HG02852 (cell line): ENCODE data around the gene OVOL2.

Experiments
- ATAC-seq: cut with Tn5 transposase; IDR thresholded peaks from one replicate; pipeline ENCODE4 v1.9.1; 2021; ENCODE audit warnings: mild to moderate bottlenecking, moderate library complexity; ENCODE audit not compliant: unreplicated experiment

The OVOL2 gene

GRCh38 chr20:18016772-18017171, 40.9 kb downstream of the OVOL2 start:
- ATAC-seq: no peak

- ATAC-seq: no peak
These were observed 43.3 kb downstream of the OVOL2 start for GRCh38 chr20:18014411-18014810.

DNA sequence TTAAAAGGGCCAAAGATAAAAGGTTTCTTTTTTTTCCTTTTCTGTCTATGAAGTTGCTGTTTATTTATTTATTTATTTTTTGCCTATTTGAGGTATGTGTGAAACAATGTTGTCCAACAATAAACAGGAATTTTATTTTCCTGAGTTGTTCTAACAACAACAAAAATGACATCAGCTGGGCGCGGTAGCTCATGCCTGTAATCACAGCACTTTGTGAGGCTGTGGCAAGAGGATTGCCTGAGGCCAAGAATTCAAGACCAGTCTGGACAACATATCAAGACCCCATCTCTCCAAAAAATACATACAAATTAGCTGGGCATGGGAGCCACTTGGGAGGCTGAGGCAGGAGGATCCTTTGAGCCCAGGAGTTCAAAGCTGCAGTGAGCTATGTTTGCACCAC, 44.8 kb downstream of the OVOL2 start:
- ATAC-seq: no peak

GRCh38 chr20:18011951-18012645, 45.6 kb downstream of the OVOL2 start:
- no peak for ATAC-seq

DNA sequence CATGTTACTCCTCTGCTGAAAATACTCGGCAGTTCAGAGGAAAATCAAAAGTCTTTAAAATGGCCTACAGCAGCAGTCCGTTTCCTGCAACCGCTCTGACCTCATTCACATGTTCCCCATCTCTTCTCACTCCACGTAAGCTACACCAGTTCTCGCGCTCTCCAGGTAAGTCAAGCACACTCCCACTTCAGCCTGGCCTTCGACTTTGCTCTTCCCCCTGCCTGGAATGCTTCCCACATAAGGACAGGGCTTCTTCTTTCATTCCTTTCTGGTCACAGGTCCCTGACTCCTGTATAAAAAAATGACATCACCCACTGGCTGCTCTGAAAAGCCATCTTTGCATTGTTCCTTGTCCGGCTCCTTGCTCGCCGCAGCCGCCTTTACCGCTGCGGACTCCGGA, 46.2 kb downstream of the OVOL2 start:
- no peak for ATAC-seq

DNA sequence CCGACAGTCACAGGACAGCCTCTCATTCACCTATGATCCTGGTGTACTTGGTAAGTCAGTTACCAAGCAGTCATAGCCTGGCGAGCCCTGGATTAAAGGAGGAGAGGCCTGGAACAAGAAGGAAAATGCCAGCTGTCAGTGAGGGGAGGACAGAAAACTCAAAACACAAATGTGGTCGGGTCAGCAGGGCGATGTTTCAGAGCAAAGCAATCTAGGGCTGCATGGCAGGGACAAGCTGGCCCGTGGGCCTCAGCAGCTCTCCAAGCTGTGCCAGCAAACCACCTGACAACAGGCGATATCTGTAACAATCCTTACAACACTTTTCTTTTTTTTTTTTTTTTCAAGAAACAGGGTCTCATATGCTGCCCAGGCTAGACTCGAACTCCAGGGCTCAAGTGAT, 48.6 kb downstream of the OVOL2 start:
- ATAC-seq: no peak

- ATAC-seq: no peak
These were observed 50.0 kb downstream of the OVOL2 start for GRCh38 chr20:18007534-18008292.

- ATAC-seq: no peak
These were observed 51.0 kb downstream of the OVOL2 start for GRCh38 chr20:18006684-18007083.

DNA sequence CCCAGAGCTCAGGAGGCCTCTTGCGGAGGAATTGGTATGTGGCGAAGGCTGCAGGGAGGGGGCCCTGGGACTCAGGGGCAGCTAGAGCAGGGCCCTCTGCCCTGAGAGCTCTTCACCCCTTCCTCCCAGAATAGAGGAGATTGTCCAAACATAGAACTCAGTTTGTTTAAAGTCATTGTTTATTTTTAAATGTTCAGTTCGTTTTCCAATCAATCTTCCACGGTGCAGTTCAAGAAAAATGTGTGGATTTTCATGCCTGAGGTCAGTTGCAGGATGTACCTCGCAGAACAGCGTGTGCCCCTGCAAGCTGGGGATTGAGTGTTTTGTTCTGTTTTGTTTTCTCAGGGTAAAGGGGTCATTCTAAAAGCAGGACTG, 51.7 kb downstream of the OVOL2 start:
- ATAC-seq: no peak

- ATAC-seq: peak; percentile 87
These were observed 52.3 kb downstream of the OVOL2 start for GRCh38 chr20:18005170-18005989.

- ATAC-seq: no peak
These were observed 53.2 kb downstream of the OVOL2 start for GRCh38 chr20:18004384-18005031.

DNA sequence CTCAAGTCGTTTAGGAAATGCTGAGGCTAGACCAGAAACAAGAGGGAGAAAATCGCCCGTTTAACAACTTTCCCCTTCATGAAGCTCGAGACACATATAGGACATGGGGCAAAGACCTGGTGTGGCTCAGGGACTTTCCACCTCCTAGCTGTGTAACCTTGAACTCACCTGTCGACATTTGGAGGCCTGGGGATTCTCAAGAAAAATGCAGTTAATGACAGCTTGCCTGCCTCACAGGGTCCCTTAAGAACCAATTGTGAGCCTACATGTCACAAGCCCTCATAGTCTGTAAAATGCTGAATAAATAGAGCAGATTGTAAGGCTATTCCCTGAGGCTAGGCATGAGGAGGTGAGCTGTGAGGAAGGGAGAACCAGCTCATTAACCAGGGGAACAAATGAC, 53.8 kb downstream of the OVOL2 start:
- ATAC-seq: peak; percentile 49

GRCh38 chr20:18001131-18001921, 56.4 kb downstream of the OVOL2 start:
- ATAC-seq: no peak

GRCh38 chr20:17999566-17999965, 58.1 kb downstream of the OVOL2 start:
- ATAC-seq: no peak

GRCh38 chr20:17998446-17998845, 59.3 kb downstream of the OVOL2 start:
- ATAC-seq: no peak

DNA sequence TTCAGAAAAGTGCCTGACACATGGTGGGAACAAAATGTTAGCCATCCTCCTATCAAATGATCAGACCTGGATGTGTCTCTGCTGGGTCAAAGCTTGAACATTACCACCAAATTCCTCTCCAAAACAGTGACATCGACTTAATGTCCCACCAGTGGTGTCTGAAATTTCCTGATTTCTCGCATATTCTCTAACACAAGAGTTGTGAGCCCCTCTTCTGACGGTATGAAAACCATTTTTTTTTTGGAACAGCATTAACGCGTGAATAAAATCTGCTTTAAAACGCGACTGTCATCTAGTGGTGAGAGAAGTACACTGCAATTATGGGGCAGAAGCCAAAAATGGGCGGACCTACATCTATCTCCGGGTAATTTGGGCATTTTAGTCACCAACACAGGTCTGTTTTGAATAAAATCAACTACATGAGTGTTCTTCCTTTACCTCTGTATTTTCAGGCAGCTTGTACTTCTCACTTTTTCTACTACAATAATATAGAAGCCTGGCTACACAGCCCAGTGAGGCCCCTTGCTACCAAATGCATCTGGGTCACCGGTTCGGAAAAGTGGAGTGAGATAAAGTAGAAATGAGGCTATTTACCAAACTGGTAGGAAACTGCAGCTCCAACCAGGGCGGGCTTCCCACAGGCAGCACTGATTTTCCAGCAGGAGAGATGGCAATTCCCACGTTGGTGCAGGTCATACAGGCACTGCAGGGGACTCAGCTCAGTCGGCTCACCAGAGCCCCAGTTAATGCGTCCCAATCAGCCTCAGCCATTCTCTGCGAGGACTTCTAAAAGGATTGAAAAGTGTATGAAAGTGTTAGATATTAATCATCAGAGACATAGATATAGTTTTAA, 61.5 kb downstream of the OVOL2 start:
- ATAC-seq: peak; percentile 37

DNA sequence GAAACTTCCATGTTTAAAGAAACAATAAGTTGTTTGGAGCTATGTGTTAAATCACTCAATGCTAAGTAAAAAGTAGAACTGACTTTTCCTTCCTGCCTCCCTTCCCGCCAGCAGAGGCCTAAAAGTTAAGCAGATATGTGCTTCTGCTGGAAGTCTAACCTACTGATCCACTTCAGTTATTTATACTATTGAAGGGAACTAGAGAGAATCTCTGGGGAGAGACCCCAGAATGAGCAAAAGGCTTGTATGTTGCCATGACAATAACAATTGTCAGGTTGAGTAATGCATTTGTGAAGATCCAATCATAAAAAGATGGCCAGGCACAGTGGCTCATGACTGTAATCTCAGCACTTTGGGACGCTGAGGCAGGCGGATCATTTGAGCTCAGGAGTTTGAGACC, 64.2 kb downstream of the OVOL2 start:
- ATAC-seq: no peak

GRCh38 chr20:17992847-17993513, 64.7 kb downstream of the OVOL2 start:
- ATAC-seq: no peak

- no peak for ATAC-seq
These were observed 65.5 kb downstream of the OVOL2 start for GRCh38 chr20:17992224-17992637.
